ENCODE results near the gene CD3E. TPM values are rescaled to one million over a fixed set of nuclear protein-coding genes. Genes with fewer than 3 reads are reported as not detected.

The CD3E gene
- 100 to 1,000 TPM; 392 to 706 (median 670) TPM for total RNA-seq
- 1,000 to 10,000 TPM in 1 of 2 donors, 100 to 1,000 TPM in 1; 987 to 1,286 TPM for polyA plus RNA-seq
- total RNA-seq: 187 reads per million, percentile 92 among the genes with 10 or more reads in this experiment

GRCh38 chr11:118304568-118305248 lies at the start of gene CD3E:
TSS of gene CD3E (plus strand) at chr11:118304730. CDS start at chr11:118304953, 223 bp downstream.
- Histone ChIP-seq H3K27ac (ENCODE audit: low read depth, low read length) (peak within 1 kb of the TSS; percentile 92), H3K4me1 (ENCODE audit: control insufficient read depth in 2 of 2, insufficient read depth in 2 of 2, low read length in 2 of 2) (peaks cover 41 to 62% of the 10 kb centered on the region in 2 donors), H3K36me3 (ENCODE audit: control insufficient read depth in 2 of 3, insufficient read depth in 3 of 3, low read length in 3 of 3) (peaks cover 8% of the 10 kb centered on the region in 3 experiments), H3K27me3 (ENCODE audit: control insufficient read depth in 2 of 2, insufficient read depth in 2 of 2, low read length in 2 of 2) (no peaks in the 10 kb centered on the region), H3K4me3 (ENCODE audit: low read length) (peak within 1 kb of the TSS; percentile 88), H3K9me3 (ENCODE audit: control insufficient read depth in 2 of 3, low read length in 3 of 3) (no peaks in the 10 kb centered on the region)
- ChIA-PET POLR2A (interaction anchor here (0.6 to 4.4 kb wide), 21 partner anchors 9 to 693 kb away, joined by 3 to 36 read pairs (median 4); partner anchors contain the start of genes CENATAC, JAML, KMT2A and MPZL2), CTCF (interaction anchor here (0.6 to 8.6 kb wide), 10 partner anchors 9 to 106 kb away, joined by 3 to 90 read pairs (median 8); partner anchors contain the start of genes CD3D, CD3G, JAML and UBE4A)
- intact Hi-C loops (cut with micrococcal nuclease): loop anchor here (1.0 to 5.0 kb wide), 11 partner anchors 8 to 263 kb away; partner anchors contain the start of genes KMT2A (in 2 of the 2), UBE4A (in 2 of the 2), CD3D (in 1 of the 2) and CD3G (in 1 of the 2)
- DNase-seq (peak; percentile 31 to 83 (median 79)), ATAC-seq (peak; percentile 83)
- Mint-ChIP-seq H3K36me3 (peaks cover 10 to 45% (median 36%) of the 10 kb centered on the region in 5 donors), H3K27ac (peak within 1 kb of the TSS; percentile 97 to 100 (median 100)), H3K4me1 (peaks cover 54 to 91% (median 78%) of the 10 kb centered on the region in 7 donors), H3K9me3 (no peaks in the 10 kb centered on the region), H3K4me3 (peak within 1 kb of the TSS; percentile 95 to 100 (median 99)), H3K27me3 (no peaks in the 10 kb centered on the region)

GRCh38 chr11:118258410-118258809 lies 46.1 kb upstream of the CD3E start:
- H3K27ac Mint-ChIP-seq: no peak overlapping the region
- H3K27ac ChIP-seq (ENCODE audit: low read depth, low read length): no peak overlapping the region

GRCh38 chr11:118259138-118259537 lies 45.4 kb upstream of the CD3E start:
- no peak overlapping the region for H3K27ac ChIP-seq (ENCODE audit: low read depth, low read length)
- ChIA-PET POLR2A (interaction anchor here (0.6 to 1.8 kb wide), 3 partner anchors 13 to 35 kb away, joined by 3 to 6 read pairs (median 3); partner anchors contain the start of gene JAML), CTCF (interaction anchor here (1.2 kb wide), 1 partner anchor 36 kb away, joined by 3 read pairs; no protein-coding TSS in a partner anchor)
- peaks cover 15 to 37% (median 24%) of the 10 kb centered on the region in 7 donors for H3K4me1 Mint-ChIP-seq
- H3K36me3 Mint-ChIP-seq: peaks cover 0 to 15% (median 6%) of the 10 kb centered on the region in 5 donors
- H3K4me3 ChIP-seq (ENCODE audit: low read length): no peak overlapping the region
- H3K27me3 ChIP-seq (ENCODE audit: control insufficient read depth in 2 of 2, insufficient read depth in 2 of 2, low read length in 2 of 2): no peaks in the 10 kb centered on the region
- H3K36me3 ChIP-seq (ENCODE audit: control insufficient read depth in 2 of 3, insufficient read depth in 3 of 3, low read length in 3 of 3): no peaks in the 10 kb centered on the region
- H3K27ac Mint-ChIP-seq: no peak overlapping the region
- H3K27me3 Mint-ChIP-seq: no peaks in the 10 kb centered on the region
- peaks cover 0 to 3% (median 0%) of the 10 kb centered on the region in 11 donors for H3K9me3 Mint-ChIP-seq
- intact Hi-C loops (cut with micrococcal nuclease): no loop called here
- no peak overlapping the region for H3K4me3 Mint-ChIP-seq
- peaks cover 0 to 14% of the 10 kb centered on the region in 2 donors for H3K4me1 ChIP-seq (ENCODE audit: control insufficient read depth in 2 of 2, insufficient read depth in 2 of 2, low read length in 2 of 2)
- no peaks in the 10 kb centered on the region for H3K9me3 ChIP-seq (ENCODE audit: control insufficient read depth in 2 of 3, low read length in 3 of 3)
- ATAC-seq: no peak
- DNase-seq: no peak

More at GRCh38 chr11:118258410-118258809, 46.1 kb upstream of the CD3E start:
- intact Hi-C loops (cut with micrococcal nuclease): no loop called here
- Histone ChIP-seq H3K4me3 (ENCODE audit: low read length) (no peak overlapping the region), H3K9me3 (ENCODE audit: control insufficient read depth in 2 of 3, low read length in 3 of 3) (no peaks in the 10 kb centered on the region), H3K4me1 (ENCODE audit: control insufficient read depth in 2 of 2, insufficient read depth in 2 of 2, low read length in 2 of 2) (peaks cover 0 to 11% of the 10 kb centered on the region in 2 donors), H3K27me3 (ENCODE audit: control insufficient read depth in 2 of 2, insufficient read depth in 2 of 2, low read length in 2 of 2) (no peaks in the 10 kb centered on the region), H3K36me3 (ENCODE audit: control insufficient read depth in 2 of 3, insufficient read depth in 3 of 3, low read length in 3 of 3) (no peaks in the 10 kb centered on the region)
- ATAC-seq (no peak), DNase-seq (peak in 3 of 9 donors; percentile 11 to 27 (median 17))
- Mint-ChIP-seq H3K27me3 (no peaks in the 10 kb centered on the region), H3K36me3 (peaks cover 0 to 15% (median 6%) of the 10 kb centered on the region in 5 donors), H3K4me3 (no peak overlapping the region), H3K9me3 (peaks cover 0 to 3% (median 0%) of the 10 kb centered on the region in 11 donors), H3K4me1 (peaks cover 11 to 30% (median 17%) of the 10 kb centered on the region in 7 donors)
- ChIA-PET POLR2A (interaction anchor here (0.6 kb wide), 1 partner anchor 34 kb away, joined by 3 read pairs; no protein-coding TSS in a partner anchor), CTCF (interaction anchor here (0.6 kb wide), 1 partner anchor 93 kb away, joined by 3 read pairs; no protein-coding TSS in a partner anchor)

- POLR2A ChIA-PET: interaction anchor here (0.8 to 1.8 kb wide), 4 partner anchors 8 to 85 kb away, joined by 3 to 6 read pairs (median 3); partner anchors contain the start of genes JAML and MPZL3
- H3K27me3 Mint-ChIP-seq: peaks cover 0 to 6% (median 0%) of the 10 kb centered on the region in 5 donors
- intact Hi-C loops (cut with micrococcal nuclease): no loop called here
- Histone ChIP-seq H3K27ac (ENCODE audit: low read depth, low read length) (no peak overlapping the region), H3K4me1 (ENCODE audit: control insufficient read depth in 2 of 2, insufficient read depth in 2 of 2, low read length in 2 of 2) (peaks cover 0 to 14% of the 10 kb centered on the region in 2 donors), H3K9me3 (ENCODE audit: control insufficient read depth in 2 of 3, low read length in 3 of 3) (no peaks in the 10 kb centered on the region), H3K27me3 (ENCODE audit: control insufficient read depth in 2 of 2, insufficient read depth in 2 of 2, low read length in 2 of 2) (no peaks in the 10 kb centered on the region), H3K4me3 (ENCODE audit: low read length) (no peak overlapping the region), H3K36me3 (ENCODE audit: control insufficient read depth in 2 of 3, insufficient read depth in 3 of 3, low read length in 3 of 3) (no peaks in the 10 kb centered on the region)
- no peak for DNase-seq
- ATAC-seq: no peak
- CTCF ChIA-PET: interaction anchor here (0.6 to 2.2 kb wide), 6 partner anchors 20 to 62 kb away, joined by 3 to 11 read pairs (median 4); partner anchors contain the start of gene JAML
- peaks cover 0 to 12% (median 6%) of the 10 kb centered on the region in 5 donors for H3K36me3 Mint-ChIP-seq
- H3K4me3 Mint-ChIP-seq: no peak overlapping the region
- H3K27ac Mint-ChIP-seq: no peak overlapping the region
- H3K4me1 Mint-ChIP-seq: peaks cover 19 to 45% (median 32%) of the 10 kb centered on the region in 7 donors
- H3K9me3 Mint-ChIP-seq: peaks cover 0 to 3% (median 0%) of the 10 kb centered on the region in 11 donors
Measured at GRCh38 chr11:118260353-118260752, 44.2 kb upstream of the CD3E start.

GRCh38 chr11:118263112-118263511 lies 41.4 kb upstream of the CD3E start:
- ATAC-seq (no peak), DNase-seq (no peak)
- H3K27me3 ChIP-seq (ENCODE audit: control insufficient read depth in 2 of 2, insufficient read depth in 2 of 2, low read length in 2 of 2): no peaks in the 10 kb centered on the region
- no peak overlapping the region for H3K4me3 ChIP-seq (ENCODE audit: low read length)
- Mint-ChIP-seq H3K36me3 (peaks cover 0 to 11% (median 5%) of the 10 kb centered on the region in 5 donors), H3K27me3 (peaks cover 0 to 17% (median 0%) of the 10 kb centered on the region in 5 donors), H3K27ac (peak overlapping the region in 7 of 9 donors; percentile 10 to 94 (median 72)), H3K4me3 (peak overlapping the region; percentile 27 to 91 (median 86)), H3K9me3 (peaks cover 0 to 3% (median 0%) of the 10 kb centered on the region in 11 donors), H3K4me1 (peaks cover 19 to 50% (median 37%) of the 10 kb centered on the region in 7 donors)
- no peak overlapping the region for H3K27ac ChIP-seq (ENCODE audit: low read depth, low read length)
- CTCF ChIA-PET: interaction anchor here (1.3 kb wide), 1 partner anchor 64 kb away, joined by 7 read pairs; no protein-coding TSS in a partner anchor
- POLR2A ChIA-PET: interaction anchor here (1.8 to 3.0 kb wide), 3 partner anchors 9 to 38 kb away, joined by 5 to 18 read pairs (median 6); partner anchors contain the start of genes JAML and MPZL3
- intact Hi-C loops (cut with micrococcal nuclease): no loop called here
- no peaks in the 10 kb centered on the region for H3K9me3 ChIP-seq (ENCODE audit: control insufficient read depth in 2 of 3, low read length in 3 of 3)
- peaks cover 0 to 14% of the 10 kb centered on the region in 2 donors for H3K4me1 ChIP-seq (ENCODE audit: control insufficient read depth in 2 of 2, insufficient read depth in 2 of 2, low read length in 2 of 2)
- H3K36me3 ChIP-seq (ENCODE audit: control insufficient read depth in 2 of 3, insufficient read depth in 3 of 3, low read length in 3 of 3): no peaks in the 10 kb centered on the region
